Ovary (tissue), 3 donors: ENCODE measurements around the gene CD52.

Experiments used
- CTCF ChIP-seq, 3 donors: fragments of 450-650 bp in 2 of 3; fragments of 200-600 bp in 1 of 3; IDR thresholded peaks; one replicate each; pipeline versions ENCODE4 v1.5.1 to v1.8.0; 2016 to 2022; ENCODE audit warnings: antibody characterized with exemption in 3 of 3, mild to moderate bottlenecking in 1 of 3
- EP300 ChIP-seq: sonication (generic); formaldehyde crosslinking; IDR thresholded peaks from one replicate; pipeline ENCODE4 v1.6.1; 2017; ENCODE audit warnings: antibody characterized with exemption
- POLR2A ChIP-seq: fragments of 450-650 bp; IDR thresholded peaks from one replicate; pipeline ENCODE4 v1.6.1; 2017; ENCODE audit warnings: antibody characterized with exemption, mild to moderate bottlenecking, moderate library complexity
- donor health status: DM: no; HTN: no; CAD: no.

- TF ChIP-seq CTCF (IDR thresholded peaks at IDR 0.05) (no peak), POLR2A (no peak), EP300 (no peak)
These were observed 32.1 kb downstream of the CD52 start for GRCh38 chr1:26349877-26350244.
